Kidney epithelial cell (primary cell): Measurements from ENCODE around the gene TMEM80. TPM values are rescaled to one million over a fixed set of nuclear protein-coding genes. Genes with fewer than 3 reads are reported as not detected.
"Not testable (repeated sequence)": the region's sequence is repeated elsewhere in the genome, so short reads cannot be mapped to it uniquely, and the experiment has no call there.

ENCODE experiments used
- DNase-seq: peaks from one replicate; pipeline ENCODE4 v3.0.0-alpha.2; 2010; ENCODE audit warnings: low read depth
- H3K27me3 ChIP-seq: 2 replicates; pipeline ENCODE4 v1.6.0; 2011; ENCODE audit warnings: low read length; ENCODE audit not compliant: control insufficient read depth, insufficient read depth
- H3K36me3 ChIP-seq: 2 replicates; pipeline ENCODE4 v1.5.1; 2011; ENCODE audit warnings: low read length; ENCODE audit not compliant: control insufficient read depth, insufficient read depth
- H3K4me3 ChIP-seq: 2 replicates; pipeline ENCODE4 v1.5.1; 2011; ENCODE audit warnings: low read depth, mild to moderate bottlenecking, control low read depth, low read length
- total RNA-seq: library from RNA; depleted of rRNA; stranded (reverse); fragments of >200 nt; gene quantifications from 2 replicates; pipeline ENCODE4 v1.2.3, GENCODE V29; 2015
- TF ChIP-seq, protein P1 (sequence below): IDR thresholded peaks from 2 replicates; pipeline ENCODE4 v1.5.1; 2011; ENCODE audit warnings: mild to moderate bottlenecking, moderate library complexity, low read length, control low read depth, inconsistent platforms; ENCODE audit not compliant: insufficient read depth, poor library complexity, severe bottlenecking

Gene TMEM80
- total RNA-seq, 1 donor from 2014 or later, result 28.5 TPM

DNA sequence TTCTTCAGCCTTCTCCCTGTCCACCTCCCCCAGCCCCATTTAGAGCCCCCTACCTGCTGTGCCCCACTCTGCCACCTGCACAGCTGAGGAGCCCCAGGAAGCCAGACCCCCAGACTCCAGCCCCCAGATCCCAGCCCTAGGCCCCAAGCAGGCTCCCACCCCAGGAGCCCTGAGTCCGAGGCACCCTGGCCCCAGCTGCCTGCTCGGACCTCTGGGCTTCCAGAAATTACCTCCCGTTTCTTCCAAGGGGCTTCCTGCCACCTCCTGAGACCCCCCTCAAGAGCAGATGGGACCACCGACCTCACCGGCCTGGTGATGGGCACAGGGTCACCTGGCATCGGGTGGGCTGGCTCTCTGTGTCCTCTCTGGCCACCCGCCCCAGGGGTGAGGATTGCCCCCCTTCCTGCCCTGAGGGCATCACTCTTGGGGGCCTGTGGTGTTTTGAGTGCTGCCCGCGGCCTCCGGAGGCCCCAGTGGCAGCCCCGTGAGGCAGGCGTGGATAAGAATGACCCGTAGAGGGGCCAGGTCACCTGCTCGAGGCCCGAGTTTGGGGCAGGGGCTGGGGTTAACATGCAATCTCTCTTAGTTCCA lies 33.4 kb downstream of the TMEM80 start:
- TF ChIP-seq, protein P1, sequence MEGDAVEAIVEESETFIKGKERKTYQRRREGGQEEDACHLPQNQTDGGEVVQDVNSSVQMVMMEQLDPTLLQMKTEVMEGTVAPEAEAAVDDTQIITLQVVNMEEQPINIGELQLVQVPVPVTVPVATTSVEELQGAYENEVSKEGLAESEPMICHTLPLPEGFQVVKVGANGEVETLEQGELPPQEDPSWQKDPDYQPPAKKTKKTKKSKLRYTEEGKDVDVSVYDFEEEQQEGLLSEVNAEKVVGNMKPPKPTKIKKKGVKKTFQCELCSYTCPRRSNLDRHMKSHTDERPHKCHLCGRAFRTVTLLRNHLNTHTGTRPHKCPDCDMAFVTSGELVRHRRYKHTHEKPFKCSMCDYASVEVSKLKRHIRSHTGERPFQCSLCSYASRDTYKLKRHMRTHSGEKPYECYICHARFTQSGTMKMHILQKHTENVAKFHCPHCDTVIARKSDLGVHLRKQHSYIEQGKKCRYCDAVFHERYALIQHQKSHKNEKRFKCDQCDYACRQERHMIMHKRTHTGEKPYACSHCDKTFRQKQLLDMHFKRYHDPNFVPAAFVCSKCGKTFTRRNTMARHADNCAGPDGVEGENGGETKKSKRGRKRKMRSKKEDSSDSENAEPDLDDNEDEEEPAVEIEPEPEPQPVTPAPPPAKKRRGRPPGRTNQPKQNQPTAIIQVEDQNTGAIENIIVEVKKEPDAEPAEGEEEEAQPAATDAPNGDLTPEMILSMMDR, result no peak
- H3K36me3 ChIP-seq, result peaks cover 4% of the 10 kb centered on the region
- no peak overlapping the region for H3K4me3 ChIP-seq
- no peaks in the 10 kb centered on the region for H3K27me3 ChIP-seq
- DNase-seq, result no peak

DNA sequence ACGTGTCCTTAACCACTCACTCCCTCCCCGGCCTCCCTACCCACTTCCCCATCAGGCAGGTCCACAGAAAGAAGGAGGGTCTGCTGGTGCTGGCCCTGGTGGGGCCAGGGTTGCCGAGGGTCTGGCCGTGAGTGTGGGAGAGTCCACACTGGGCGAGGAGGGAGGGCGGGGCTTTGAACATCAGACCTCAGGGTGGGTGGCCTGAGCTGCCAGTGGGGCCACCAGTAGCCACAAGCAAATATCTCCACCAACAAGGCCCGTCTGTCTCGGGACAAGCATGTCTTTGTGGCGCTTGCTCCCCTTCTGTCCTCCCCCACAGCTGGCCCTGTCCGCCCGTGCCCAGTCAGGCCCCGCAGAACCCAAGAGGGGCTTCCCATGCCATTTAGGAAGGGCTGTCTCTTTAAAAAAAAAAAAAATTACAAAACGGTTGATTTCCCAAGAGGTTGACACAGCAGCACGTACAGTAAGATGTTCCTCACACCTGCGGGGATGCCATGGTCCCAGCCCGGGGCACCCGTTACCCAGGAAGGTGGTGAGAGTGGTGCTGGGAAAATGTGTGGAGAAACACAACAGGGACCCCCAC lies 34.0 kb downstream of the TMEM80 start:
- Histone ChIP-seq H3K27me3 (no peaks in the 10 kb centered on the region), H3K4me3 (no peak overlapping the region), H3K36me3 (peaks cover 4% of the 10 kb centered on the region)
- TF ChIP-seq, protein P1, result no peak
- DNase-seq, result no peak

DNA sequence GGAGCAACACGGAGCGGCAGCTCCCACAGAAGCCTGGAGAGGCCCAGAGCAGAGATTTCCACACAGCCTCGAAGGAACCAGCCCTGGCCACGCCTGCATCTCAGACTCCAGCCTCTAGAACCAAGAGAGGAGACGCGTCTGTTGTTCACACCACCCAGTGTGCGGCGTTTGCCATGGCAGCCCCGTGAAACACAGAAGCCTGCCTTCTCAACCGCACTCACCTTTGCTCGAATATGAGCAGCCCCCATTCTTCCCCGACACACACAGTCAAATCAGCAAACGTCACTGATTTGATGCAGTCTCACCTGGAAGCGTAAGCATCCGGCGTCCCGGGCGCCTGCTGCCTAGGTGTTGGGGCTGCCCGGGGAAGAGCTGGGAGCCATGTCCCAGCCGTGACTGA lies 37.5 kb downstream of the TMEM80 start:
- TF ChIP-seq, protein P1, result no peak
- no peaks in the 10 kb centered on the region for H3K36me3 ChIP-seq
- no peak for DNase-seq
- H3K27me3 ChIP-seq, result peaks cover 4% of the 10 kb centered on the region
- no peak overlapping the region for H3K4me3 ChIP-seq

DNA sequence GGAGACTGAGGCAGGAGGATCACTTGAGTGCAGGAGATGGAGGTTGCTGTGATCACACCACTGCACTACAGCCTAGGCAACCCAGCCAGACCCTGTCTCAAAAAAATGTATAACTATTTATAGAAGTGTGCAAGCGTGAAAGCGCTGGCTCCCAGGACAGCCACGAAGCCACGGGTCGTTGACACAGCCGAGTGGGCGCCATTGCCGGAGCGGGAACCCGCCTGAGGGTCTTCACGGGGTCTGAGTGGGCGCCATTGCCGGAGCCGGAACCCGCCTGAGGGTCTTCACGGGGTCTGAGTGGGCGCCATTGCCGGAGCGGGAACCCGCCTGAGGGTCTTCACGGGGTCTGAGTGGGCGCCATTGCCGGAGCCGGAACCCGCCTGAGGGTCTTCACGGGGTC lies 38.9 kb downstream of the TMEM80 start:
- H3K4me3 ChIP-seq, DNase-seq, H3K27me3 ChIP-seq, H3K36me3 ChIP-seq: not testable (repeated sequence)

DNA sequence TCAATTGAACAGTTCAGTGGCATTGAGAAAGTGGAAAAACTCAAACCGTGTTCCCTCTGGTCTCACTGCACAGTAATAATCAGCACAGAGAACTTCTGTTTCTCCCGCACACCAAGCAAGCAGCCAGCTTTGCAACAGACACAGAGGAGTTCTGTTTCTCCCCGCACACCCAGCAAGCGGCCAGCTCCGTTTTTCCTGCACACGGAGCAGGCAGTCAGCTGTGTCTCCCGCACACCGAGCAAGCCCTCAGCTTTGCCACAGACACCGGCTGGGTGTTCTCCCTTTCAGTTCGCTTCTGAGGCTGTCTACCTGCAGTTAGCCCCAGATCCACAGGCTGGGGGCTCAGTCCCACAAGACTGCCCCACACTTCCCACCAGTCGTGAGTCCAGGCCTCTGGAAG lies 41.8 kb downstream of the TMEM80 start:
- H3K4me3 ChIP-seq, result no peak overlapping the region
- H3K27me3 ChIP-seq, result peaks cover 4% of the 10 kb centered on the region
- TF ChIP-seq, protein P1, result no peak
- no peak for DNase-seq
- no peaks in the 10 kb centered on the region for H3K36me3 ChIP-seq

DNA sequence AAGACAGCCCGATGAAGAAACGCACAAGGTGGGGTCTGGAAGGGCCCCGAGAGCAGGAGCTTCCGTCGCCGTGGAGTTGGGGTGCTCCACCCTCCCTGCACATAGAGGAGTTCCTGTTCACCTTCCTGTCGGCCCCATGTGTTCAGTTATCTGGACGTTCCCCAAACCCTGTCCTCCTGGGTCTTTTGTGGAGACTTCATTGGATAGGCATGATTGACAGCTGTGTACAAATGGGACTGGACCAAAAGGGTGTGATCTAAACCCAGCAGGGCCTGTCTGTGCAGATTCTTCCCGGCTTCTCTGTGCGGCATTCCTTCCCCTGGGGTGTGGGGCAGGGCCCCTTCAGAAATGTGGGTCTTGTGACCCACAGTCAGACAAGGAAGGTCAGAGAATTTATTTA lies 42.3 kb downstream of the TMEM80 start:
- DNase-seq, H3K27me3 ChIP-seq, H3K4me3 ChIP-seq, H3K36me3 ChIP-seq: not testable (repeated sequence)

DNA sequence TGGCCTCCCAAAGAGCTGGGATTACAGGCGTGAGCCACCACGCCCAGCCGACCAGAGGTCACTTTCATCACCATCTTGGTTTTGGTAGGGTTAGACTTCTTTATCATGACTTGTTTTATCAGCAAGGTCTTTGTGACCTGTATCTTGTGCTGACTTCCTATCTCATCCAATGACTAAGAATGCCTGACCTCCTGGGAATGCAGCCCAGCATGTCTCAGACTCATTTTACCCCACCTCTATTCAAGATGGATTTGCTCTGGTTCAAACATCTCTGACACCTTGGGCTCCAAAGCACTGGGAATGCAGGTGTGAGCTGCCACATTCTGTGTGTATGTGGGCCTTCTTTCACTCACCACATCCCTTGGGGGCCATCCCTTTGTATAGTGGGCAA lies 46.5 kb downstream of the TMEM80 start:
- DNase-seq, result no peak
- Histone ChIP-seq H3K36me3 (no peaks in the 10 kb centered on the region), H3K27me3 (peaks cover 4% of the 10 kb centered on the region), H3K4me3 (no peak overlapping the region)
- TF ChIP-seq, protein P1, result no peak
